PC-3 (cell line): ENCODE data around the gene AIPL1.

Experiments used
- EZH2 ChIP-seq: fragments of 300-600 bp; sonication (generic); IDR thresholded peaks from one replicate; pipeline ENCODE4 v1.6.1; 2017; ENCODE audit warnings: antibody characterized with exemption, mild to moderate bottlenecking, low read length; ENCODE audit not compliant: unreplicated experiment
- EZH2phosphoT487 ChIP-seq: fragments of 300-600 bp; sonication (generic); IDR thresholded peaks from 2 replicates; pipeline ENCODE4 v1.6.1; 2018; ENCODE audit warnings: mild to moderate bottlenecking, antibody characterized with exemption, low read length, borderline replicate concordance
- TF ChIP-seq, protein P1 (sequence below): fragments of 300-600 bp; sonication (generic); conservative IDR thresholded peaks from 2 replicates; pipeline ENCODE4 v1.5.1; 2017; ENCODE audit warnings: antibody characterized with exemption, low read depth, mild to moderate bottlenecking, low read length

DNA sequence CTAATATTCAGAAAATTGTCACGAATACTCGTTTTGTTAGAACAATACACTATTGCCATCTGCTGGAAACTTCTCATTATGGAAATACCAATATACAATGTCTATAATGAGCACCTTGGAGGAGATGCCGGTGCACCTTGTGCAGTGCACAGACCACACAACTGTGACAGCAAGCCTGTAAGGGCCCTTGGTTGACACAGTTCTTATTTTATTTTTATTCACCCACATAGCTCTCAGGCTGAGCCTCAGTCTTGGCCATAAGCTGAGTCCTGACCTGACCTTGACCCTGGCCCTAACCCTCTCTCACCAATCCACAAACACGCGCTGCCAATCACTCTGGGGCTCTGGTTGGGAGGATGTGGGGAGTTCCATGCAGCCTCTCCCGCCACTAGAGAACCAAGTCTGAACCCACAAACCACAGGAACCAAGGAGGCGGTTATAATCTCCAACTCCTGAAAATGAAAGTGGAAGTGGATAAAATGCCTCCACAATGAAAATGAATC, 7.6 kb downstream of the AIPL1 start:
- TF ChIP-seq, protein P1, sequence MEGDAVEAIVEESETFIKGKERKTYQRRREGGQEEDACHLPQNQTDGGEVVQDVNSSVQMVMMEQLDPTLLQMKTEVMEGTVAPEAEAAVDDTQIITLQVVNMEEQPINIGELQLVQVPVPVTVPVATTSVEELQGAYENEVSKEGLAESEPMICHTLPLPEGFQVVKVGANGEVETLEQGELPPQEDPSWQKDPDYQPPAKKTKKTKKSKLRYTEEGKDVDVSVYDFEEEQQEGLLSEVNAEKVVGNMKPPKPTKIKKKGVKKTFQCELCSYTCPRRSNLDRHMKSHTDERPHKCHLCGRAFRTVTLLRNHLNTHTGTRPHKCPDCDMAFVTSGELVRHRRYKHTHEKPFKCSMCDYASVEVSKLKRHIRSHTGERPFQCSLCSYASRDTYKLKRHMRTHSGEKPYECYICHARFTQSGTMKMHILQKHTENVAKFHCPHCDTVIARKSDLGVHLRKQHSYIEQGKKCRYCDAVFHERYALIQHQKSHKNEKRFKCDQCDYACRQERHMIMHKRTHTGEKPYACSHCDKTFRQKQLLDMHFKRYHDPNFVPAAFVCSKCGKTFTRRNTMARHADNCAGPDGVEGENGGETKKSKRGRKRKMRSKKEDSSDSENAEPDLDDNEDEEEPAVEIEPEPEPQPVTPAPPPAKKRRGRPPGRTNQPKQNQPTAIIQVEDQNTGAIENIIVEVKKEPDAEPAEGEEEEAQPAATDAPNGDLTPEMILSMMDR = peak; percentile 42; the same call in 1 of the 2 replicates
- no peak for TF ChIP-seq EZH2
- TF ChIP-seq EZH2phosphoT487 = no peak
